Sigmoid colon (tissue), 4 donors: Measurements from ENCODE around the gene FNIP1.

Experiments
- POLR2A ChIP-seq, 2 donors: fragments of 450-650 bp; IDR thresholded peaks; one replicate each; pipeline ENCODE4 v1.6.1; 2016; ENCODE audit warnings: antibody characterized with exemption in 2 of 2, mild to moderate bottlenecking in 2 of 2, moderate library complexity in 2 of 2
- POLR2AphosphoS5 ChIP-seq, 4 donors: sonication (generic); formaldehyde crosslinking; IDR thresholded peaks; one replicate each; pipeline ENCODE4 v1.6.1; 2017; ENCODE audit warnings: antibody characterized with exemption in 4 of 4

GRCh38 chr5:131845828-131846227, 49.0 kb upstream of the FNIP1 start:
- no peak for TF ChIP-seq POLR2AphosphoS5 (IDR thresholded peaks at IDR 0.05)
- no peak for TF ChIP-seq POLR2A (IDR thresholded peaks at IDR 0.05)
